Measurements from ENCODE around the gene GSX1.
"Not testable (repeated sequence)": the region's sequence is repeated elsewhere in the genome, so short reads cannot be mapped to it uniquely, and the experiment has no call there.

GSX1 gene

DNA sequence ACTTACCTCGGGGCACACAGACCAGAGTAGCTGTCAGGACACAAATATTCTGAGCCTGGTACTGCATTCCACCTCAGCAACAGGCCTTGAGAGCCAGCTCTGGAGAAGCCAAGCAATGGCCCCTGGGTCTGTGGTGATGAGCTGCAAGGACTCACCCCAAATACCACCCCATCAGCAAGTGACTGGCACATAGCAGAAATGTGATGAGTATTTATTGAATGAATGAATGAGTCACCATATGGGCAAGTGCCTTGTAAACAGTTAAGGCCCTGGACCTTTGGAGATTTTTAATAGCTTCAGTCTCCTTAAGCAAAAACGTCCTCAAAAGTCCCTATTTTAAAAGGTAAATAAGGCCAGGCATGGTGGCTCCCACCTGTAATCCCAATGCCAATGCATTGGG lies 18.2 kb downstream of the GSX1 start:
- ATAC-seq = no peak
- Mint-ChIP-seq H3K36me3 (no peaks in the 10 kb centered on the region), H3K4me3 (no peak overlapping the region), H3K4me1 (no peaks in the 10 kb centered on the region), H3K27ac (no peak overlapping the region), H3K9me3 (no peaks in the 10 kb centered on the region), H3K27me3 (peaks cover 80% of the 10 kb centered on the region)

DNA sequence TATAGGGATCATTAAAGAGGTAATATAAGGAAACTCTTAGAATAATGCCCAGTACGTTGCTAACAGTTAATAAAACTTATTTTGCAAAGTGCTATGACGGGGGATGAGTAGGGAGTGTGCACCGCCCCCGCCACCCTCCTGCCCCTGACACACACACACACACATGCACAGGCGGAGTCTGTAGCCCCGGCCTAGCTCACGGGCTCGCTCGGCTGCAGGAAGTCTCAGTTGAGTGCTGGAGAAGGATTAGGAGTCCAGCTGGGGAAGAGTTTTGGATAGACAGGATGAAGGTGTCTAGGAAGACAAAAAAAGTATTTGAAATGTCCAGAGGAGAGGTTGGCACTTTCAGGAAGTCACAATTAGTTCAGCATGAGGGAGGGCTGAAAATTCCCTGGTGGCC lies 21.5 kb downstream of the GSX1 start:
- no peaks in the 10 kb centered on the region for H3K36me3 Mint-ChIP-seq
- H3K9me3 Mint-ChIP-seq = no peaks in the 10 kb centered on the region
- H3K4me3 Mint-ChIP-seq = no peak overlapping the region
- ATAC-seq = no peak
- H3K4me1 Mint-ChIP-seq = no peaks in the 10 kb centered on the region
- H3K27ac Mint-ChIP-seq = no peak overlapping the region
- peaks cover 73% of the 10 kb centered on the region for H3K27me3 Mint-ChIP-seq

DNA sequence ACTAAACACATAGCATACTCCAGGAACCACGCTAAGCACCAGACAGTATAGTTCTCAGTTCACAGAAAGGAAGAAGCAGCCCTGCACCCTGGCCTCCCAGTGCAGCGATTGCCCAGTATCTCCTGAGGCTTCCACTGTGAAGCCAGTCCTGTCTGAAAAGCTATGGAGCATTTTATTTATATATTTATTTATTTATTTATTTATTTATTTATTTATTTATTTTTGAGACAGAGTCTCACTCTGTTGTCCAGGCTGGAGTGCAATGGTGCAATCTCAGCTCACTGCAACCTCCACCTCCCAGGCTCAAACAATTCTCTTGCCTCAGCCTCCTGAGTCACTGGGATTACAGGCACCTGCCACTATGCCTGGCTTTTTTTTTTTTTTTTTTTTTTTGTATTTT lies 25.5 kb downstream of the GSX1 start:
- not testable (repeated sequence) for H3K27ac Mint-ChIP-seq, H3K36me3 Mint-ChIP-seq, H3K4me1 Mint-ChIP-seq, ATAC-seq, H3K9me3 Mint-ChIP-seq, H3K4me3 Mint-ChIP-seq
- peaks cover 83% of the 10 kb centered on the region for H3K27me3 Mint-ChIP-seq

DNA sequence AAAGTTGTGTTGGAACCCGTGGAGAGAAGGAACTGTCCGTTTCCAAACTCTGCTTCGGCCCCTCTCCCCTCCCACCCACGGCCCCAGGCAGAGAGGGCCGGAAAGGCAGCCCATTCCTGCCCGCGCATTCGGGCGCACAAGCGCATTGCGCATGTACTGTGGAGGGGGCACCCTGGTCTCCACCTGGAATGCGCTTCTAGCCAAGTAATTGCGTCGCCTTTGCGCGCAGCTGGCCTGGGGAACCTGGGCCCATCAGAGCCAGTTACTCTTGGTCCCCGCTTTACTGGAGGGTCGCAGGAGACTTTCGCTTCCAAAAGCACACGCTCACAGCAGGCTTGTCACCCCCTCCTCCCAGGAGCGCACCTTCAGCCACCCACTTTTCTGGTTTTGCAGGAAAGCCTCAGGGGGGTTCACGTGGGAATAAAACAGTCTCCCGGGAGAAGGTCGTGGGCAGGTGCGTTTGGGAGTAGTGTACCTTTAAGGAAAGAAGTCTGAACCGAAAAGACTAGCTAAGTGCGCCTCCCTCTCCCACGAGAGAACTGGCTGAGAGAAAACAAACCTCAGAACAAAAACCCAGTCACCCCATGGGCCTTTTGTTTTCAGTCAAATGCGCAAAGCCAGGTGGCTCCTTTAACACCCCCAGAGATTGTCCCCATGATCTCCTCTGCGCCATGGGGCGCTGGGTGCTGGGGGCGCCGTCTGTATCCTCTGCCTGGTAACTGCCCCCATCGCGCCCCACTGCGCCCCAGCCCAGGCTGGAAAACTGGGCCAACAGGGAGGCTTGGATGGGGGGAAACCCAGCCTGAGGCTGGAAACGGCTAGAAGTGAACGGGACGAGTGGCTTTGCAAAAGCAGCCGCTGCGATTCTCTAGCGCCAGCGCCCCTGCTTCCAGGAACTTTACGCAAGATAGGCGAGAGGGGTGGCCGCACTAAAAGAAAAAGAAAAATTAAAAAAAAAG lies 28.5 kb downstream of the GSX1 start:
- peaks cover 4% of the 10 kb centered on the region for H3K4me1 Mint-ChIP-seq
- H3K27me3 Mint-ChIP-seq = peaks cover 82% of the 10 kb centered on the region
- H3K4me3 Mint-ChIP-seq = no peak overlapping the region

DNA sequence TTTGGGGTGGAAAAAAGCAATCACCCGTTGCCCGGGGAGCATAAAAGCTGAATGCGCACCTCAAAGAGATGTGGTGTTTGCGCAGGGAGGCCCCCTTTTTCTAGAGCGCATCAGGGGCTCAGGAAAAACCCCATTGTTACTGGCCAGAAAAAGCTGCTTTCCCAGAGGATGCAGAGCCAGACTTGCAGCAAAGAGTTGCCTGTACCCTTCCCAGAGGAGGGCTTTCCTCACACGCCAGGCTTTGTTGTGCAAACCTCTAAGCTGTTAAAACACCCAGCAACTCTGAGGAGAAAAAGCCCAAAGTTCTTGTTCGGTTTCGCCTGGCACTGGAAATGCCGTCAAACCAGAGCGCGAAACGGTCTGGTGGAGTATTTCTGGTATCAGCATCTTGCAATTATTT lies 29.3 kb downstream of the GSX1 start:
- H3K9me3 Mint-ChIP-seq = no peaks in the 10 kb centered on the region
- H3K4me1 Mint-ChIP-seq = peaks cover 10% of the 10 kb centered on the region
- ATAC-seq = no peak
- peaks cover 83% of the 10 kb centered on the region for H3K27me3 Mint-ChIP-seq
- H3K4me3 Mint-ChIP-seq = no peak overlapping the region
- no peak overlapping the region for H3K27ac Mint-ChIP-seq
- no peaks in the 10 kb centered on the region for H3K36me3 Mint-ChIP-seq

More for the DNA sequence above, 28.5 kb downstream of the GSX1 start:
- Mint-ChIP-seq H3K36me3 (no peaks in the 10 kb centered on the region), H3K9me3 (no peaks in the 10 kb centered on the region), H3K27ac (no peak overlapping the region)
- ATAC-seq = no peak

DNA sequence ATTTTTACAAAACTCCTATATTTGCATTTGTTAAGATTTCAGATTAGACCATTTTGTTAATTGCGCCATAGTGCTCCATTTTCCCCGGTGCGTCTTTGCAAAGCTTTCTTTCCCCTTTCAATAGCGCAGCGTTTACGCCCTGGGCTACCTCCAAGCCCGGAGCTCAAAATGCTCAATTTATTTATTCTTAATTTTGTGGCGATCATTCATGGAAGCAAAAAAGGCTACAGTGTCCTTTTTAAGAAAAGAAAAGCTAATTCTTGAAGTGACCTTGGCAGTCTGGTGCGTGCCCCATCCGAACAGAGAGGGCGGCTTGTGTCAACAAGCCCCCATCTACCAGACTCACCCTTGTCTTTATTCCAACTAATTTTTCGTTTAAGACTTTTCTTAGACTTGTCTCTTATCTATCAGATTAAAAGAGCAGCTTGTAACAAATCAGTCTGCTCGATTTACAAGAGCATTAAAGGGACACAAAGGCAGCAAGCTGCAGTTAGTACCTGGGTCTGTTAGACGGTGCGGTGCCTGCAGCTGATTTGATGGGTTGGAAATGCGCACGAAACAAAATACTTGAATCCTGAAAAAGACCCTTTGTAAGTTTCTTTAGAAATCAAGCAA lies 30.1 kb downstream of the GSX1 start:
- Mint-ChIP-seq H3K36me3 (no peaks in the 10 kb centered on the region), H3K4me1 (peaks cover 16% of the 10 kb centered on the region), H3K9me3 (no peaks in the 10 kb centered on the region), H3K27ac (no peak overlapping the region), H3K4me3 (no peak overlapping the region), H3K27me3 (peaks cover 84% of the 10 kb centered on the region)
- ATAC-seq = no peak

DNA sequence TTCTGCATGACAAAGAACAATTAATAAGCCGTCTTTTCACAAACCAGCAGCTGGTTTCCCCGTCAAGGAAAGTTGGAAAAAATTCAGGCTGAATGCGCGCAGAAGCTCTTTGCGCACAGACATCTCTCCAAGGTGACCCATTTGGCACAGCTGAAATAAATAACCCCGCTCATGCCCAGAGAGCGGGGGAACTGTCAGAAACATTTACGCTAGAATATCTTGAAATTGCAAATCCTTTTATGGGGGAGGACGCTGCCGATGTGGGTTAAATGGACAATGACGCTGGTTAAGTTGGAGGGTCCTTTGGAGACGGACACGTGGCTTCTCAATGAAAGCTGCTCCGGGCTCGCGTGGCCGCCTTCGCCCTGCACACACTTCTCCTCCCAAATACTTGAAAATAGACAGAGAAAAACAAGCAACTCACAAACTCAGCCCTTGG lies 30.6 kb downstream of the GSX1 start:
- Mint-ChIP-seq H3K9me3 (no peaks in the 10 kb centered on the region), H3K36me3 (no peaks in the 10 kb centered on the region), H3K4me3 (no peak overlapping the region), H3K27ac (no peak overlapping the region), H3K27me3 (peaks cover 85% of the 10 kb centered on the region), H3K4me1 (peaks cover 16% of the 10 kb centered on the region)
- ATAC-seq = no peak

DNA sequence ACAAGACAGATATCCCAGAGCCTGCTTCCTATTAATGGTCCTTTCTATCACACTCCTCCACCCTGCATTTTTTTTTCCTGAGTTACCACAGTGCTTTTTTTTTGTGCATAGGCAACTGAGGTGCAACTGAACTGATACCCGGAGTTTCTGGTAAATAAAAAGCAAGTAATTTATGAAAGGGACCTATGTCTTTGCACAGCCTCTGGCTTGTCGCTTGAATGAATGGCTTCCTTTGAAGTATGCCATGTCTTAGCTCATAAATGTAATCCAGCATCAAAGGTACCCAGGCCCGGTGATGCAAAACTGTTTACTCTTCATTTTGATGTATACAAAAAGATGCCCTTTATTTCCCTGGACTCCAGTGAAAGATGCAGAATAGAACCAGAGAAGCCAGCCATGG lies 31.8 kb downstream of the GSX1 start:
- Mint-ChIP-seq H3K4me1 (peaks cover 16% of the 10 kb centered on the region), H3K9me3 (no peaks in the 10 kb centered on the region), H3K27me3 (peaks cover 89% of the 10 kb centered on the region), H3K36me3 (no peaks in the 10 kb centered on the region), H3K27ac (no peak overlapping the region), H3K4me3 (no peak overlapping the region)
- no peak for ATAC-seq

DNA sequence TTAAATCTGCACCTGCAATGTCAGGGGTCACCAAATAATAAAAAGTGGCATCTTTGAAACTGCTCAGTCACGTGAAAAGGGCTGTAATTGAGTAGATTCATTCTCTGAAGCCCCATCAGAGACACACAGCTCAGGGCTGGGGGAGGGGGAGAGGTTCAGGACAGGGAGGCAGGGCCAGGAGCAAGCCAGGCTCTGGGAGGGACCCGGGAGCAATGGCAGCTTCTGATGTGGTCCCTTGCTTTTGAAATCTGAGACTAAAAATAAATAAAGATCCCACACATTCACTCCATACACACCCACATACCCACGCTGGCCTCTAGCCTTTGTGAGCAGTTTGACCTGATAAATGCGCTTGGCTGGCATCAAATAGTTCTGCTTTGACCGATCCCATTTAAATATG lies 32.8 kb downstream of the GSX1 start:
- H3K9me3 Mint-ChIP-seq = no peaks in the 10 kb centered on the region
- no peak overlapping the region for H3K27ac Mint-ChIP-seq
- no peaks in the 10 kb centered on the region for H3K36me3 Mint-ChIP-seq
- H3K4me1 Mint-ChIP-seq = peaks cover 18% of the 10 kb centered on the region
- no peak overlapping the region for H3K4me3 Mint-ChIP-seq
- ATAC-seq = no peak
- peaks cover 89% of the 10 kb centered on the region for H3K27me3 Mint-ChIP-seq

DNA sequence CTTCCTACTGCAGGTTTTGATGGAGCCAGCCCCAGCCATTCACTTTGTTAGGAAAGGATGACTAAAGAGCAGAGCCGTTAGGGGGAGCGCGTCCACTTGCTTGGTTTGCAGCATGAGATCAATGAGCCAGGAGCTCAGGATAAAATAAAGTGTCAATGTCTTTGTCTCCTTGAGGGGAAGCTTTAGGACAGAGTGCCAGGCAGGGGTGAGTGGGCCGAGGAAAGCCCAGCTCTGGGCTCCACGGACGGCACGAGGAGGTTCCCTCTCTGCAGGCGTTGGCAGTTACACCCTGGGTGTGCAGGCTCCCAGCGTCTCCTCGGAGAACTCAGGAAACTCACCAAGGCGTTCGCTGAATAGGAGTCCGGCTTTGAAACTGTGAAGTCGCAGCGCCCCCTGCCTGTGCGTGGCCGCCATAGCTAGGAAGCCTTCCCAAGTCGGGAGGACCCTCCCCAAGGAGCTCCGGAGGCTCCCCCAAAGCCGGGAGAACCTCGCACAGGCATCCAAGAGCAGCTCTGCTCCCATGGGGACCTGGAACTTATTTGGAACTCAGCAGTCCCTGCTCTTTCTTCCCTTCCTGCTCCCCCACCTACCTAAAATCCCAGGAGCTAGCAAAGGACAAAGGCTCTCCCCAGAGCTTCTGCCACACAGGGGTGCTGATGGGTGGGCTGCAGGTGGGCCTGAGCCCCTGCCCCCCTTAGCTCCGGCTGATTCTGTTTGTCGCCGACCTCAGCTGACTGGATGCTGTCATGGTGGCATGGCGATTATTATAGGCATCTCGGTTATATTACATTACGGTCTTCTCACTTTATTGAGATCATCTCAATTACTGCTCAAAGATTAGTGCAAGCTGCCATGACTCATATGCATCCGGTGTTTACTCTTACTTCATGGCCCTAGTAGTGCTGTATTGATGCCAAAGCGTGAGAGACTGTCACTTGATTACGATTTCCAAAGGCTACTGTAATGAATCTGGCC lies 34.4 kb downstream of the GSX1 start:
- H3K27ac Mint-ChIP-seq = no peak overlapping the region

DNA sequence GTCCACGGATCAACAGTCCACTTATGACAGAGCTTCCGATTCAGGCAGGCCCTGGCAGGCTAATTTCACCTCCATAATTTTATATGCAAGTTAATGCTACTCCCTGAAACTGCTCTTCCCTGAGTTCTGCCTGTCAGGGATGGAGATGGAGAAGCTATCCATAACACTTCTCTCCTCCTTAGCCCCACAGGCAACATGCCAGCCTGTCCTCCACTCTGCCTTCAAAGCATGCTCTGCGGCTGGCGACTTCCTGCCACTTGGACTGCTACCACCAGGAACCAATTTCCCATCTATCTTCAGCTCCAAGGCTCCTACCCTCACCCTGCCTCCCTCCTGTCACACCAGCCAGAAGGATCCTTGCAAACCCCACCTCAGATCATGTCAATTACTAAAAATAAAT lies 35.4 kb downstream of the GSX1 start:
- Mint-ChIP-seq H3K9me3 (no peaks in the 10 kb centered on the region), H3K27me3 (peaks cover 89% of the 10 kb centered on the region), H3K36me3 (no peaks in the 10 kb centered on the region), H3K4me1 (peaks cover 21% of the 10 kb centered on the region), H3K4me3 (no peak overlapping the region), H3K27ac (no peak overlapping the region)
- no peak for ATAC-seq

More for the DNA sequence above, 34.4 kb downstream of the GSX1 start:
- H3K4me1 Mint-ChIP-seq = peaks cover 21% of the 10 kb centered on the region
- ATAC-seq = peak; percentile 70
- H3K4me3 Mint-ChIP-seq = no peak overlapping the region
- H3K9me3 Mint-ChIP-seq = no peaks in the 10 kb centered on the region
- peaks cover 87% of the 10 kb centered on the region for H3K27me3 Mint-ChIP-seq
- no peaks in the 10 kb centered on the region for H3K36me3 Mint-ChIP-seq

DNA sequence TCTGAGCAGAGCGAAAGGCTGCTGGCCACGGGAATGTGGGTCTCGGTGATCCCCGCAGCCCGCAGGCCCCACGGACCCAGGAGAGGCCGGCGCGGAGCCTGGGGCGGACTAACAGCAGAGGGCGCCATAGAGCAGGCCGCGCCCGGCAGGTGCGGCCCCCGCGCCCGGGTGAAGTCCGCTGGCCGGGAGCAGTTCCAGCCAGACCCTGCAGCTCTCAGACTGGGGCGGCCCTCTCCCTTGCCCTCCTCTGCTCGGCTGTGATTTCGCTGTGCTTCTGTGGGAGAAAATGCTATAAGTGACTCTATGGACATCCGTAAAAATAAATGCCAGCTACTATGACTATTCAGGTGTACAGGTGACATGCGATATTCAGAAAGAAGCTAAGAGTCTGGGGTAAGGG lies 37.7 kb downstream of the GSX1 start:
- Mint-ChIP-seq H3K36me3 (no peaks in the 10 kb centered on the region), H3K4me1 (peaks cover 21% of the 10 kb centered on the region), H3K4me3 (no peak overlapping the region), H3K9me3 (no peaks in the 10 kb centered on the region), H3K27me3 (peaks cover 82% of the 10 kb centered on the region), H3K27ac (no peak overlapping the region)
- ATAC-seq = peak; percentile 86

DNA sequence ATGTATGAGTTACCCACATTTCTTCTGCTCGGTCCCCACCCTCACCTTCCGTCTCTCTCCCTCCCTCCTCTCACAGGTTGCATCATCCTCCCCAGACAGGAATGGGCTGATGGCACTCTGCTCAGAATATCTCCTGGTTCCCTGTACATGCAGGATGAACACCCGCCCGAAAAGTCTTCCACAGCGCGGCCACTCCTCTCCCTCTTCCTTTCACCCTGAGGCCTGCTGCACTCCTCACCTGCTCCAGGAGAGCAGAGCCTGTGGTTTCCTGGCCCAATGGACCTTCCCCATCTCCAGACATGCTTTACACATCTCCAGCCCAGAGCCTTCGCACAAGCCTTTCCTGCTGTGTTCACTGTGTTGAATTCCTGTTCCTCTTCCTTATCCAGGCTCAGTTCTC lies 40.9 kb downstream of the GSX1 start:
- ATAC-seq = no peak
- Mint-ChIP-seq H3K27ac (no peak overlapping the region), H3K36me3 (no peaks in the 10 kb centered on the region), H3K4me1 (peaks cover 10% of the 10 kb centered on the region), H3K4me3 (no peak overlapping the region), H3K9me3 (no peaks in the 10 kb centered on the region), H3K27me3 (peaks cover 72% of the 10 kb centered on the region)

DNA sequence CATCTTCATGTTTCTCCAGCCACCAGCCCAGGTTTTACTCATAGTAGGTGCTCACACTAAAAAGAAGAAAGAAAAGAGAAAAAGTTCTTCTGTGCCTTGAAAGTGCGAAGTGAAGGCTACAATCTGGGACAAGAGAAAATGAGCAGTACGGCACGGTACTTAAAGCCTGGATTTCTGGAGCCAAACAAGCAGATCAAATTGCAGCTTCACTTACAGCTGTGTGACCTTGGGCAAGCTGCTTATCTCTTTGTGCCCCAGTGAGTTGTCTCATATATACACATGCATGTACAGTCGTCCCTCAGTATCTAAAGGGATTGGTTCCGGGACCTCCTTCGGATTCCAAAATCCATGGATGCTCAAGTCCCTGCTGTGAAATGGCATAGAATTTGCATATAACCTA lies 41.8 kb downstream of the GSX1 start:
- no peaks in the 10 kb centered on the region for H3K36me3 Mint-ChIP-seq
- H3K4me3 Mint-ChIP-seq = no peak overlapping the region
- no peak overlapping the region for H3K27ac Mint-ChIP-seq
- no peak for ATAC-seq
- H3K4me1 Mint-ChIP-seq = peaks cover 10% of the 10 kb centered on the region
- peaks cover 77% of the 10 kb centered on the region for H3K27me3 Mint-ChIP-seq
- no peaks in the 10 kb centered on the region for H3K9me3 Mint-ChIP-seq

DNA sequence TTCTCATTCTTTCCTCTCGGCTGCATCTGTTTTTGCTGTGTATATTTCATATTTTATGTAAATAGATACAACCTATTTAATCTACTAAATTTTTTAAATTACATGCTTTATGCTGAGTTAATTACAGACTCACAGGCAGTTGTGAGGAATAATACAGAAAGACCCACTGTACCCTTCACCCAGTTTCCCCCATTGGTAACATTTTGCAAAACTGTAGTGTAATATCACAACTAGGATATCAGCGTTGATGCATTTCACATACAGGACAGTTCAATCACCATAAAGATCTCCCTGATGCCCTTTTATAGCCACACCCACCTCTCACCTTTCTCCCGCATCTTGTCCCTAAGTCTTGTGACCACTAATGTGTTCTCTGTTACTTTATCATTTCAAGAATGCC lies 43.5 kb downstream of the GSX1 start:
- no peak overlapping the region for H3K27ac Mint-ChIP-seq
- no peaks in the 10 kb centered on the region for H3K4me1 Mint-ChIP-seq
- peaks cover 78% of the 10 kb centered on the region for H3K27me3 Mint-ChIP-seq
- H3K4me3 Mint-ChIP-seq = no peak overlapping the region
- no peak for ATAC-seq
- H3K36me3 Mint-ChIP-seq = no peaks in the 10 kb centered on the region
- no peaks in the 10 kb centered on the region for H3K9me3 Mint-ChIP-seq
